HCT116 (cell line): ENCODE measurements around the gene ZBTB20. TPM values are rescaled to one million over a fixed set of nuclear protein-coding genes. Genes with fewer than 3 reads are reported as not detected.

Experiments
- ATAC-seq: fragments of 200-7000 bp; cut with Tn5 transposase; 2 replicates; pipeline ENCODE4 v1.9.1; 2020; ENCODE audit warnings: mild to moderate bottlenecking, moderate library complexity
- BruUV-seq: library from RNA; stranded (reverse); fragments of 400-500 nt; replicated peaks from 2 replicates; lab custom pipeline; 2021; lab: Mats Ljungman, UMichigan
- CTCF ChIA-PET: fragments of 300-600 bp; sonication (Branson Sonifier 250); formaldehyde crosslinking; loops from one replicate; lab custom pipeline; 2021; ENCODE audit warnings: antibody characterized with exemption; lab: Charles Lee
- POLR2A ChIA-PET: fragments of 300-600, 350-600 bp; sonication (Branson Sonifier 250); formaldehyde crosslinking; loops from one replicate; lab custom pipeline; 2021; ENCODE audit warnings: antibody characterized with exemption; lab: Charles Lee
- RAD21 ChIA-PET, 2 experiments: fragments of 300-600 bp; sonication (Branson Sonifier 250); formaldehyde crosslinking; loops; one replicate each; lab custom pipeline; 2023; ENCODE audit warnings: low total read pairs in 2 of 2; ENCODE audit not compliant: uncharacterized antibody in 2 of 2, unreplicated experiment in 2 of 2, low non-redundant PET in 1 of 2; lab: Charles Lee
- DNase-seq: peaks from one replicate; pipeline ENCODE4 v3.0.0-alpha.2; 2010; ENCODE audit warnings: low read depth, low spot score
- H2AFZ ChIP-seq: fragments of 200-600 bp; shearing (Covaris generic), sonication (generic); 2 replicates; pipeline ENCODE4 v1.6.1; 2017; ENCODE audit warnings: low read depth, mixed run types, mixed read lengths, antibody characterized with exemption, low read length; ENCODE audit not compliant: poor library complexity, severe bottlenecking
- H3K27ac ChIP-seq: 2 replicates; pipeline ENCODE4 v1.5.1; 2012; ENCODE audit warnings: low read depth, low read length
- H3K27me3 ChIP-seq: fragments of 200-600 bp; sonication (generic); 2 replicates; pipeline ENCODE4 v1.6.1; 2016; ENCODE audit warnings: mixed run types, low read length, mixed read lengths; ENCODE audit not compliant: insufficient read depth
- H3K36me3 ChIP-seq, 2 experiments: fragments of 200-500 bp in 1 of 2; fragments of 200-600 bp in 1 of 2; sonication (Bioruptor generic) in 1 of 2; sonication (generic) in 1 of 2; 2 replicates each; pipeline versions ENCODE4 v1.5.1 to v1.6.1; 2014 to 2016; ENCODE audit warnings: low read length in 2 of 2, inconsistent platforms in 1 of 2, mixed read lengths in 1 of 2, mixed run types in 1 of 2; ENCODE audit not compliant: insufficient read depth in 2 of 2, control insufficient read depth in 1 of 2
- H3K4me1 ChIP-seq, 2 experiments: fragments of 200-600 bp in 1 of 2; sonication (generic) in 1 of 2; 2 replicates each; pipeline versions ENCODE4 v1.5.1 to v1.6.1; 2012 to 2017; ENCODE audit warnings: low read length in 2 of 2, inconsistent platforms in 1 of 2, mild to moderate bottlenecking in 1 of 2, mixed read lengths in 1 of 2, mixed run types in 1 of 2, moderate library complexity in 1 of 2; ENCODE audit not compliant: insufficient read depth in 2 of 2, control insufficient read depth in 1 of 2
- H3K4me2 ChIP-seq: fragments of 200-600 bp; sonication (generic); 2 replicates; pipeline ENCODE4 v1.6.1; 2017; ENCODE audit warnings: mixed run types, low read length, mixed read lengths
- H3K4me3 ChIP-seq, 2 experiments: fragments of 200-600 bp in 1 of 2; sonication (generic) in 1 of 2; replicated peaks in 1 of 2; 2 replicates each; pipeline ENCODE4 v1.5.1; 2011 to 2016; ENCODE audit warnings: low read length in 2 of 2, control low read depth in 1 of 2, low read depth in 1 of 2, mild to moderate bottlenecking in 1 of 2, mixed read lengths in 1 of 2, mixed run types in 1 of 2
- H3K79me2 ChIP-seq: fragments of 200-600 bp; sonication (generic); 2 replicates; pipeline ENCODE4 v1.6.1; 2017; ENCODE audit warnings: mild to moderate bottlenecking, mixed run types, low read length, moderate library complexity, mixed read lengths; ENCODE audit not compliant: insufficient read depth
- H3K9ac ChIP-seq: fragments of 200-600 bp; sonication (generic); 2 replicates; pipeline ENCODE4 v1.6.1; 2016; ENCODE audit warnings: low read length, mixed read lengths
- H3K9me2 ChIP-seq: fragments of 200-600 bp; sonication (generic), shearing (Covaris generic); 2 replicates; pipeline ENCODE4 v1.6.1; 2017; ENCODE audit warnings: mixed run types, mild to moderate bottlenecking, moderate library complexity; ENCODE audit not compliant: insufficient read depth
- H3K9me3 ChIP-seq, 2 experiments: fragments of 200-500 bp in 1 of 2; fragments of 200-600 bp in 1 of 2; sonication (Bioruptor generic) in 1 of 2; sonication (generic) in 1 of 2; 2 replicates each; pipeline ENCODE4 v1.6.1; 2014 to 2017; ENCODE audit warnings: low read length in 2 of 2, mixed read lengths in 2 of 2, inconsistent platforms in 1 of 2, low read depth in 1 of 2, mild to moderate bottlenecking in 1 of 2, mixed run types in 1 of 2, moderate library complexity in 1 of 2; ENCODE audit not compliant: control insufficient read depth in 1 of 2, insufficient read depth in 1 of 2
- H4K20me1 ChIP-seq: fragments of 200-600 bp; sonication (generic), shearing (Covaris generic); 2 replicates; pipeline ENCODE4 v1.6.1; 2017; ENCODE audit warnings: mixed run types, mild to moderate bottlenecking, moderate library complexity; ENCODE audit not compliant: insufficient read depth
- CBX3 ChIP-seq: IDR thresholded peaks from 2 replicates; pipeline ENCODE4 v1.6.1; 2012; ENCODE audit warnings: low read depth
- CEBPB ChIP-seq: IDR thresholded peaks from 2 replicates; pipeline ENCODE4 v1.6.1; 2012; ENCODE audit warnings: low read depth
- EZH2phosphoT487 ChIP-seq: fragments of 200-600 bp; IDR thresholded peaks from 2 replicates; pipeline ENCODE4 v1.6.1; 2018; ENCODE audit warnings: antibody characterized with exemption, borderline replicate concordance
- FOSL1 ChIP-seq: IDR thresholded peaks from 2 replicates; pipeline ENCODE4 v1.6.1; 2012; ENCODE audit warnings: low read depth
- JUND ChIP-seq: IDR thresholded peaks from 2 replicates; pipeline ENCODE4 v1.6.1; 2012
- POLR2A ChIP-seq: IDR thresholded peaks from 2 replicates; pipeline ENCODE4 v1.7.0; 2011; ENCODE audit warnings: borderline replicate concordance; ENCODE audit not compliant: insufficient read depth, insufficient read length; ENCODE audit errors: extremely low read depth
- POLR2AphosphoS5 ChIP-seq: IDR thresholded peaks from 2 replicates; pipeline ENCODE4 v1.6.1; 2011; ENCODE audit warnings: mild to moderate bottlenecking, low read depth, low read length, moderate library complexity
- RAD21 ChIP-seq: IDR thresholded peaks from 2 replicates; pipeline ENCODE4 v1.6.1; 2012; ENCODE audit warnings: low read depth, mild to moderate bottlenecking
- SIN3A ChIP-seq: IDR thresholded peaks from 2 replicates; pipeline ENCODE4 v1.6.1; 2012; ENCODE audit warnings: low read depth
- SP1 ChIP-seq: IDR thresholded peaks from 2 replicates; pipeline ENCODE4 v1.6.1; 2012; ENCODE audit warnings: low read depth
- SRF ChIP-seq: IDR thresholded peaks from 2 replicates; pipeline ENCODE4 v1.6.1; 2012; ENCODE audit warnings: low read depth
- TCF7L2 ChIP-seq: IDR thresholded peaks from 2 replicates; pipeline ENCODE4 v1.7.0; 2011; ENCODE audit warnings: borderline replicate concordance, inconsistent platforms; ENCODE audit not compliant: insufficient read depth, insufficient read length; ENCODE audit errors: extremely low read depth
- YY1 ChIP-seq: IDR thresholded peaks from 2 replicates; pipeline ENCODE4 v1.6.1; 2011; ENCODE audit warnings: low read length, low read depth, moderate library complexity, mild to moderate bottlenecking; ENCODE audit not compliant: insufficient replicate concordance; ENCODE audit errors: extremely low read depth
- ZFX ChIP-seq: fragments of 450-650 bp; IDR thresholded peaks from 2 replicates; pipeline ENCODE4 v1.6.1; 2017
- intact Hi-C: fragments of 100-400 bp; cut with micrococcal nuclease; formaldehyde crosslinking; loops from 2 replicates; pipeline ENCODE4 v1.10.0; 2022
- total RNA-seq: library from RNA; stranded (reverse); gene quantifications from one replicate; pipeline ENCODE4 v1.2.1, GENCODE V29; 2021; ENCODE audit not compliant: unreplicated experiment
- TF ChIP-seq, protein P1 (sequence below): IDR thresholded peaks from 2 replicates; pipeline ENCODE4 v1.6.1; 2011; ENCODE audit warnings: mild to moderate bottlenecking, low read length, moderate library complexity; ENCODE audit not compliant: insufficient replicate concordance; ENCODE audit errors: extremely low read depth
- TF ChIP-seq, protein P2 (sequence below): IDR thresholded peaks from 2 replicates; pipeline ENCODE4 v1.6.1; 2012
- TF ChIP-seq, protein P3 (sequence below), 3 experiments: fragments of 200-600 bp in 1 of 3; sonication (generic) in 1 of 3; IDR thresholded peaks in 2 of 3; conservative IDR thresholded peaks in 1 of 3; 2 replicates each; pipeline ENCODE4 v1.5.1; 2012 to 2017; ENCODE audit warnings: low read depth in 2 of 3, low read length in 2 of 3, antibody characterized with exemption in 1 of 3, borderline replicate concordance in 1 of 3, control low read depth in 1 of 3, mild to moderate bottlenecking in 1 of 3, mixed read lengths in 1 of 3, mixed run types in 1 of 3, moderate library complexity in 1 of 3; ENCODE audit not compliant: insufficient read depth in 1 of 3
- TF ChIP-seq, protein P4 (sequence below): IDR thresholded peaks from 2 replicates; pipeline ENCODE4 v1.6.1; 2012; ENCODE audit warnings: low read depth

The ZBTB20 gene
- total RNA-seq, 1 experiment from 2014 or later, result 42.1 TPM

DNA sequence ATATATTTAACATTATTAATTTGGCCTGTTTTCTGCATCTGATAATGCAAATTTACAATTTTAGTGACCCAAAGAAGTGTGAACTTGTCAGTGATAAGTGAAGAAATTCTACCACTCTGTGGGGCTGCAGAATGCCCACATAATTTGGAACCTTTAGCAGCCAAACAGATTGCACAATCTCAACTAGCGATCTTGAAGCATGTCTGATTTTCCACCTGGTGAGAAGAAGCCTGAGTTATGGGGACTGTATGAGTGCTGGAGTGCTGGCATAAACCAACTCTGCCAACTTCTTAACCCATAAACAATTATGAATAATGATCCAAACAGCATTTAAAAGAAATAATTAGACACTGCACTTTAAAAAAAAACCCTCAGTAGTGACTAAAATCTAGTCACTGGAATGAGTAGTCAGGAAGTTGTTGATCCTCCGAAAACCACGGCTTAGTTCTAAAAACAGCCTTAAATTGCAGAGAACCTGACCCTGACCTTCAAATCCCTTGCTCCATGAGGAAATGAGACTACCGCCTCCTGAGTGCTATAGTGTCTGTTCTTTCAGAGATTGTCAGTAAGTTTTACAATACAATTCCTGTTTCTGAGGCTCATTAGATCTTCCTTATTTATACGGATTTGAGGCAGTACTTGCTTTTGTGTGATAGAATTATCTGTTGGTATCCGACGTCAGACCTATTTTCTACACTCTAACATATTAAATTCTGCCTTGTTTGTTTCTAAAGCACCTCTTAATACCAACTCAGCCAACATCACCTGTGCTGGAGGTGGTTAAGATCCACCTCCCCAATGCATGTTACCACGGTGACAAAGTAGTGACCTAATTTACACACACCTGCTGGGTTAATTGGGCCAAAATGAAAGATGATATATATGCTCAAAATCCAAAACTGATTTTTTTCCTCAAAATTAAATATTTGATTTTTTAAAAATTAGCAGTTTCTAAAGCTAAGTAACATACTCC, 267.7 kb downstream of the ZBTB20 start:
- Histone ChIP-seq H4K20me1 (no peaks in the 10 kb centered on the region), H3K9me2 (no peaks in the 10 kb centered on the region), H3K4me1 (peaks cover 41 to 60% of the 10 kb centered on the region in 2 experiments), H3K27me3 (no peaks in the 10 kb centered on the region), H3K9me3 (no peaks in the 10 kb centered on the region), H3K4me2 (peak overlapping the region; percentile 75), H3K36me3 (no peaks in the 10 kb centered on the region), H3K79me2 (no peaks in the 10 kb centered on the region), H3K27ac (peak overlapping the region; percentile 96), H2AFZ (no peak overlapping the region), H3K4me3 (peak overlapping the region; percentile 6 to 46), H3K9ac (peak overlapping the region; percentile 48)
- ChIA-PET RAD21 (no interaction called here), CTCF (interaction anchor here (0.7 kb wide), 1 partner anchor 162 kb away, joined by 3 read pairs; no protein-coding TSS in a partner anchor), POLR2A (no interaction called here)
- no TSS peak for BruUV-seq
- ATAC-seq (peak; percentile 72), DNase-seq (peak; percentile 86)
- intact Hi-C loops, result no loop called here
- peak; percentile 24; the same call in 1 of the 2 replicates for TF ChIP-seq RAD21
- TF ChIP-seq SRF, result peak; percentile 62; the same call in 1 of the 2 replicates
- peak; percentile 89 for TF ChIP-seq FOSL1
- no peak for TF ChIP-seq YY1
- TF ChIP-seq CEBPB, result peak; percentile 95
- TF ChIP-seq SP1, result peak; percentile 96
- peak; percentile 91 for TF ChIP-seq TCF7L2
- no peak for TF ChIP-seq POLR2A
- peak; percentile 38; the same call in 1 of the 2 replicates for TF ChIP-seq POLR2AphosphoS5
- TF ChIP-seq, protein P1, sequence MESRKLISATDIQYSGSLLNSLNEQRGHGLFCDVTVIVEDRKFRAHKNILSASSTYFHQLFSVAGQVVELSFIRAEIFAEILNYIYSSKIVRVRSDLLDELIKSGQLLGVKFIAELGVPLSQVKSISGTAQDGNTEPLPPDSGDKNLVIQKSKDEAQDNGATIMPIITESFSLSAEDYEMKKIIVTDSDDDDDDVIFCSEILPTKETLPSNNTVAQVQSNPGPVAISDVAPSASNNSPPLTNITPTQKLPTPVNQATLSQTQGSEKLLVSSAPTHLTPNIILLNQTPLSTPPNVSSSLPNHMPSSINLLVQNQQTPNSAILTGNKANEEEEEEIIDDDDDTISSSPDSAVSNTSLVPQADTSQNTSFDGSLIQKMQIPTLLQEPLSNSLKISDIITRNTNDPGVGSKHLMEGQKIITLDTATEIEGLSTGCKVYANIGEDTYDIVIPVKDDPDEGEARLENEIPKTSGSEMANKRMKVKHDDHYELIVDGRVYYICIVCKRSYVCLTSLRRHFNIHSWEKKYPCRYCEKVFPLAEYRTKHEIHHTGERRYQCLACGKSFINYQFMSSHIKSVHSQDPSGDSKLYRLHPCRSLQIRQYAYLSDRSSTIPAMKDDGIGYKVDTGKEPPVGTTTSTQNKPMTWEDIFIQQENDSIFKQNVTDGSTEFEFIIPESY, result no peak
- TF ChIP-seq EZH2phosphoT487, result no peak
- TF ChIP-seq SIN3A, result peak; percentile 71
- TF ChIP-seq, protein P2, sequence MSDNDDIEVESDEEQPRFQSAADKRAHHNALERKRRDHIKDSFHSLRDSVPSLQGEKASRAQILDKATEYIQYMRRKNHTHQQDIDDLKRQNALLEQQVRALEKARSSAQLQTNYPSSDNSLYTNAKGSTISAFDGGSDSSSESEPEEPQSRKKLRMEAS, result peak; percentile 54
- peak; percentile 82 for TF ChIP-seq JUND
- no peak for TF ChIP-seq ZFX
- TF ChIP-seq CBX3, result peak; percentile 83; the same call in 1 of the 2 replicates
- TF ChIP-seq, protein P3, sequence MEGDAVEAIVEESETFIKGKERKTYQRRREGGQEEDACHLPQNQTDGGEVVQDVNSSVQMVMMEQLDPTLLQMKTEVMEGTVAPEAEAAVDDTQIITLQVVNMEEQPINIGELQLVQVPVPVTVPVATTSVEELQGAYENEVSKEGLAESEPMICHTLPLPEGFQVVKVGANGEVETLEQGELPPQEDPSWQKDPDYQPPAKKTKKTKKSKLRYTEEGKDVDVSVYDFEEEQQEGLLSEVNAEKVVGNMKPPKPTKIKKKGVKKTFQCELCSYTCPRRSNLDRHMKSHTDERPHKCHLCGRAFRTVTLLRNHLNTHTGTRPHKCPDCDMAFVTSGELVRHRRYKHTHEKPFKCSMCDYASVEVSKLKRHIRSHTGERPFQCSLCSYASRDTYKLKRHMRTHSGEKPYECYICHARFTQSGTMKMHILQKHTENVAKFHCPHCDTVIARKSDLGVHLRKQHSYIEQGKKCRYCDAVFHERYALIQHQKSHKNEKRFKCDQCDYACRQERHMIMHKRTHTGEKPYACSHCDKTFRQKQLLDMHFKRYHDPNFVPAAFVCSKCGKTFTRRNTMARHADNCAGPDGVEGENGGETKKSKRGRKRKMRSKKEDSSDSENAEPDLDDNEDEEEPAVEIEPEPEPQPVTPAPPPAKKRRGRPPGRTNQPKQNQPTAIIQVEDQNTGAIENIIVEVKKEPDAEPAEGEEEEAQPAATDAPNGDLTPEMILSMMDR (IDR thresholded peaks at IDR 0.05 in 2 of 3, conservative IDR thresholded peaks at IDR 0.05 in 1 of 3; ENCODE audit: borderline replicate concordance in 1 of 3, insufficient read depth in 1 of 3, low read depth in 2 of 3, low read length in 2 of 3), result no peak
- TF ChIP-seq, protein P4, sequence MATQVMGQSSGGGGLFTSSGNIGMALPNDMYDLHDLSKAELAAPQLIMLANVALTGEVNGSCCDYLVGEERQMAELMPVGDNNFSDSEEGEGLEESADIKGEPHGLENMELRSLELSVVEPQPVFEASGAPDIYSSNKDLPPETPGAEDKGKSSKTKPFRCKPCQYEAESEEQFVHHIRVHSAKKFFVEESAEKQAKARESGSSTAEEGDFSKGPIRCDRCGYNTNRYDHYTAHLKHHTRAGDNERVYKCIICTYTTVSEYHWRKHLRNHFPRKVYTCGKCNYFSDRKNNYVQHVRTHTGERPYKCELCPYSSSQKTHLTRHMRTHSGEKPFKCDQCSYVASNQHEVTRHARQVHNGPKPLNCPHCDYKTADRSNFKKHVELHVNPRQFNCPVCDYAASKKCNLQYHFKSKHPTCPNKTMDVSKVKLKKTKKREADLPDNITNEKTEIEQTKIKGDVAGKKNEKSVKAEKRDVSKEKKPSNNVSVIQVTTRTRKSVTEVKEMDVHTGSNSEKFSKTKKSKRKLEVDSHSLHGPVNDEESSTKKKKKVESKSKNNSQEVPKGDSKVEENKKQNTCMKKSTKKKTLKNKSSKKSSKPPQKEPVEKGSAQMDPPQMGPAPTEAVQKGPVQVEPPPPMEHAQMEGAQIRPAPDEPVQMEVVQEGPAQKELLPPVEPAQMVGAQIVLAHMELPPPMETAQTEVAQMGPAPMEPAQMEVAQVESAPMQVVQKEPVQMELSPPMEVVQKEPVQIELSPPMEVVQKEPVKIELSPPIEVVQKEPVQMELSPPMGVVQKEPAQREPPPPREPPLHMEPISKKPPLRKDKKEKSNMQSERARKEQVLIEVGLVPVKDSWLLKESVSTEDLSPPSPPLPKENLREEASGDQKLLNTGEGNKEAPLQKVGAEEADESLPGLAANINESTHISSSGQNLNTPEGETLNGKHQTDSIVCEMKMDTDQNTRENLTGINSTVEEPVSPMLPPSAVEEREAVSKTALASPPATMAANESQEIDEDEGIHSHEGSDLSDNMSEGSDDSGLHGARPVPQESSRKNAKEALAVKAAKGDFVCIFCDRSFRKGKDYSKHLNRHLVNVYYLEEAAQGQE, result no peak
